Gastrocnemius medialis (tissue), 4 donors: Measurements from ENCODE around the gene YTHDF1. TPM values are rescaled to one million over a fixed set of nuclear protein-coding genes. Genes with fewer than 3 reads are reported as not detected.
A peak's percentile ranks its signal among the peaks of the same experiment; 100 is the strongest.

Experiments used
- ATAC-seq, 2 donors: fragments of 150-250 bp; one replicate each; pipeline ENCODE4 v1.9.1; 2016
- DNase-seq, 2 donors: peaks; one replicate each; pipeline ENCODE4 v3.0.0-alpha.2; 2019
- H3K27ac ChIP-seq, 4 donors: fragments of 200-600 bp; sonication (generic); 1 replicate in 1 of 4; 2 replicates in 3 of 4; pipeline ENCODE4 v1.5.1; 2016 to 2018; ENCODE audit warnings: mild to moderate bottlenecking in 2 of 4, moderate library complexity in 1 of 4
- H3K27me3 ChIP-seq, 3 donors: fragments of 200-600 bp; sonication (generic) in 2 of 3; 1 replicate in 1 of 3; 2 replicates in 2 of 3; pipeline versions ENCODE4 v1.5.1 to v1.6.0; 2016 to 2019; ENCODE audit warnings: mild to moderate bottlenecking in 1 of 3, moderate library complexity in 1 of 3
- H3K36me3 ChIP-seq, 2 donors: fragments of 200-600 bp; sonication (generic) in 1 of 2; one replicate each; pipeline ENCODE4 v1.5.1; 2017 to 2018
- H3K4me1 ChIP-seq, 2 donors: fragments of 200-600 bp; sonication (generic) in 1 of 2; one replicate each; pipeline ENCODE4 v1.5.1; 2016 to 2017; ENCODE audit warnings: mild to moderate bottlenecking in 2 of 2
- H3K4me3 ChIP-seq, 4 donors: fragments of 200-600 bp; sonication (generic) in 3 of 4; 1 replicate in 1 of 4; 2 replicates in 3 of 4; pipeline ENCODE4 v1.5.1; 2016 to 2019; ENCODE audit warnings: mild to moderate bottlenecking in 2 of 4
- H3K9me3 ChIP-seq, 3 donors: fragments of 200-600 bp; sonication (generic) in 2 of 3; 1 replicate in 1 of 3; 2 replicates in 2 of 3; pipeline ENCODE4 v1.5.1; 2016 to 2019
- POLR2A ChIP-seq, 2 donors: fragments of 450-650 bp; IDR thresholded peaks; one replicate each; pipeline ENCODE4 v1.6.1; 2017; ENCODE audit warnings: antibody characterized with exemption in 2 of 2, mild to moderate bottlenecking in 2 of 2, moderate library complexity in 2 of 2
- in situ Hi-C, 4 donors: fragments of 200-750 bp; cut with MboI; loops; one replicate each; pipeline versions ENCODE4 v1.15.0 to v1.8.0; 2017; ENCODE audit warnings: low sequenced_read_pairs in 4 of 4
- intact Hi-C: fragments of 100-400 bp; cut with DNase I; formaldehyde crosslinking; loops from one replicate; pipeline ENCODE4 v1.15.1; 2023; ENCODE audit warnings: low total_unique reads
- total RNA-seq, 4 donors: library from RNA; depleted of rRNA; stranded (reverse); fragments of >200 nt; gene quantifications; one replicate each; pipeline versions ENCODE4 v1.1.0 to v1.2.3, GENCODE V29; 2016
- TF ChIP-seq, protein P1 (sequence below), 5 experiments: fragments of 450-650 bp in 3 of 5; fragments of 200-600 bp in 2 of 5; sonication (generic) in 2 of 5; IDR thresholded peaks in 4 of 5; conservative IDR thresholded peaks in 1 of 5; 1 replicate in 4 of 5; 2 replicates in 1 of 5; pipeline ENCODE4 v1.5.1; 2016 to 2019; ENCODE audit warnings: antibody characterized with exemption in 5 of 5, mild to moderate bottlenecking in 3 of 5, moderate library complexity in 3 of 5

YTHDF1 gene
- total RNA-seq, 4 donors from 2014 or later = 37.1 to 45.7 (median 40.4) TPM

DNA sequence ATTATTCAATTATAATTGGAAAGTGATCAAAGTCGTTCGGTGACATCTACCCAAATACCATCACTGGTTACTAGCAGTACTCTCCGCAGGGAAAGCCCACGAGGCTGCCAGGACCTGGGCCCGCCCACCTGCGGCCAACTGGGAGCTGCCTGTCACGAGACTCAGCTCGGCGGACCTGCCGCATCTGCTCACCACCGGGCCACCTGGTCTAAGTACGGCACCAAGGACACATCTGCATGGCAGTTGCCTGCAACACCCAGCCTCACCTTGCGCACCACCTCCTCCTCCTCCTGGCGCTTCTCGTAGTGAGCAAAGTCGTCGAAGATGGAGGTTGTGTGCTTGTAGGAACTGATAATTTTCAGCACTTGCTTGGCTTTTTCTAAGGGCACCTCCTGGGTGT lies 13.9 kb downstream of the YTHDF1 start:
- Histone ChIP-seq H3K4me3 (no peak overlapping the region), H3K27me3 (no peaks in the 10 kb centered on the region), H3K4me1 (peaks cover 17 to 21% of the 10 kb centered on the region in 2 donors), H3K36me3 (peaks cover 0 to 44% of the 10 kb centered on the region in 2 donors), H3K27ac (no peak overlapping the region), H3K9me3 (no peaks in the 10 kb centered on the region)
- no peak for TF ChIP-seq POLR2A (IDR thresholded peaks at IDR 0.05)
- TF ChIP-seq, protein P1, sequence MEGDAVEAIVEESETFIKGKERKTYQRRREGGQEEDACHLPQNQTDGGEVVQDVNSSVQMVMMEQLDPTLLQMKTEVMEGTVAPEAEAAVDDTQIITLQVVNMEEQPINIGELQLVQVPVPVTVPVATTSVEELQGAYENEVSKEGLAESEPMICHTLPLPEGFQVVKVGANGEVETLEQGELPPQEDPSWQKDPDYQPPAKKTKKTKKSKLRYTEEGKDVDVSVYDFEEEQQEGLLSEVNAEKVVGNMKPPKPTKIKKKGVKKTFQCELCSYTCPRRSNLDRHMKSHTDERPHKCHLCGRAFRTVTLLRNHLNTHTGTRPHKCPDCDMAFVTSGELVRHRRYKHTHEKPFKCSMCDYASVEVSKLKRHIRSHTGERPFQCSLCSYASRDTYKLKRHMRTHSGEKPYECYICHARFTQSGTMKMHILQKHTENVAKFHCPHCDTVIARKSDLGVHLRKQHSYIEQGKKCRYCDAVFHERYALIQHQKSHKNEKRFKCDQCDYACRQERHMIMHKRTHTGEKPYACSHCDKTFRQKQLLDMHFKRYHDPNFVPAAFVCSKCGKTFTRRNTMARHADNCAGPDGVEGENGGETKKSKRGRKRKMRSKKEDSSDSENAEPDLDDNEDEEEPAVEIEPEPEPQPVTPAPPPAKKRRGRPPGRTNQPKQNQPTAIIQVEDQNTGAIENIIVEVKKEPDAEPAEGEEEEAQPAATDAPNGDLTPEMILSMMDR (IDR thresholded peaks at IDR 0.05 in 4 of 5, conservative IDR thresholded peaks at IDR 0.05 in 1 of 5) = no peak
- ATAC-seq (no peak), DNase-seq (no peak)
- in situ Hi-C loops (no loop called here), intact Hi-C loops (no loop called here)

GRCh38 chr20:63198606-63199005 lies 17.3 kb downstream of the YTHDF1 start:
- ATAC-seq (no peak), DNase-seq (no peak)
- H3K27me3 ChIP-seq = no peaks in the 10 kb centered on the region
- TF ChIP-seq POLR2A (IDR thresholded peaks at IDR 0.05) = no peak
- TF ChIP-seq, protein P1 (IDR thresholded peaks at IDR 0.05 in 4 of 5, conservative IDR thresholded peaks at IDR 0.05 in 1 of 5) = no peak
- H3K36me3 ChIP-seq = peaks cover 0 to 48% of the 10 kb centered on the region in 2 donors
- H3K4me3 ChIP-seq = no peak overlapping the region
- H3K4me1 ChIP-seq = peaks cover 20 to 25% of the 10 kb centered on the region in 2 donors
- no peaks in the 10 kb centered on the region for H3K9me3 ChIP-seq
- no peak overlapping the region for H3K27ac ChIP-seq
- in situ Hi-C loops (no loop called here), intact Hi-C loops (no loop called here)

DNA sequence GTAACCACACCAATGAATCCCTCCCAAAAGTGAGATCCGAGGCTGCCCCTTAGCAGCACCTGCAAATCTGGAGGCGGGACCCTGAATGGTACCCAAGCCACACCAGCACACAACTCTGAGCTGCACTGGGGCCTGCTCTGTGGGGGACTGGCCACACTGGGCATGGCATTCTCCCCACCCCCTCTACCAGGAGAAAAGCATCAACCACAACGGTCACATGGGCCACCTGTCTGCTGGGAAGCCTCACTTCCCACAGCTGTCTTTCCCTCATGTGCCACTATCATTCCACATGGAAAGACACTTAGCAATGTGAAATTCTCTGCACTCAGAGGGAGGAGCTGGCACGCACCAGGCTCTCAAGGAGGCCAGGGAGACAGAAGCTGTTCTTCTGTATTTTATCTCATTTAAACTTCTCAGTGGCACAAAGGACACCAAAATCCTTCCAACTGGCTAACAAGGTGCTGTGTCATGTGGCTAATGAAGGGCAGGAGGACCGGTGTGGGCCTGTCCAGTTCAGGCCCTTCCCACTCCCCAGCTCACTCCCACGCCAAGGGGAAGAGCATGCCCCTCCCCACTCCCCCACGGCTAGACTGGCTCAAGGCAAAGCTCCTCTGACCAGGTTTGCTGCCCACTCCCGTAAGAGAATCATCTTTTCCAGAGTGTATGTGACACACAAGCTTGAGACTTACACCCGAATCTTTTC lies 19.0 kb downstream of the YTHDF1 start:
- Histone ChIP-seq H3K36me3 (peaks cover 0 to 32% of the 10 kb centered on the region in 2 donors), H3K4me1 (peaks cover 20 to 25% of the 10 kb centered on the region in 2 donors), H3K9me3 (no peaks in the 10 kb centered on the region), H3K27ac (peak overlapping the region in 1 of 4 donors; percentile 12), H3K27me3 (no peaks in the 10 kb centered on the region), H3K4me3 (no peak overlapping the region)
- intact Hi-C loops (no loop called here), in situ Hi-C loops (no loop called here)
- TF ChIP-seq, protein P1 (IDR thresholded peaks at IDR 0.05 in 4 of 5, conservative IDR thresholded peaks at IDR 0.05 in 1 of 5) = no peak
- TF ChIP-seq POLR2A (IDR thresholded peaks at IDR 0.05) = no peak
- ATAC-seq = peak in 1 of 2 donors; percentile 33
- DNase-seq = no peak

- intact Hi-C loops (no loop called here), in situ Hi-C loops (no loop called here)
- Histone ChIP-seq H3K4me3 (no peak overlapping the region), H3K9me3 (no peaks in the 10 kb centered on the region), H3K4me1 (peaks cover 20 to 25% of the 10 kb centered on the region in 2 donors), H3K27ac (no peak overlapping the region), H3K27me3 (no peaks in the 10 kb centered on the region), H3K36me3 (peaks cover 0 to 19% of the 10 kb centered on the region in 2 donors)
- ATAC-seq = no peak
- no peak for DNase-seq
- TF ChIP-seq, protein P1 (IDR thresholded peaks at IDR 0.05 in 4 of 5, conservative IDR thresholded peaks at IDR 0.05 in 1 of 5) = no peak
- TF ChIP-seq POLR2A (IDR thresholded peaks at IDR 0.05) = no peak
Measured at GRCh38 chr20:63194797-63195173, 21.1 kb downstream of the YTHDF1 start.
